Measurements from ENCODE around the gene ODF2.

ODF2 gene

DNA sequence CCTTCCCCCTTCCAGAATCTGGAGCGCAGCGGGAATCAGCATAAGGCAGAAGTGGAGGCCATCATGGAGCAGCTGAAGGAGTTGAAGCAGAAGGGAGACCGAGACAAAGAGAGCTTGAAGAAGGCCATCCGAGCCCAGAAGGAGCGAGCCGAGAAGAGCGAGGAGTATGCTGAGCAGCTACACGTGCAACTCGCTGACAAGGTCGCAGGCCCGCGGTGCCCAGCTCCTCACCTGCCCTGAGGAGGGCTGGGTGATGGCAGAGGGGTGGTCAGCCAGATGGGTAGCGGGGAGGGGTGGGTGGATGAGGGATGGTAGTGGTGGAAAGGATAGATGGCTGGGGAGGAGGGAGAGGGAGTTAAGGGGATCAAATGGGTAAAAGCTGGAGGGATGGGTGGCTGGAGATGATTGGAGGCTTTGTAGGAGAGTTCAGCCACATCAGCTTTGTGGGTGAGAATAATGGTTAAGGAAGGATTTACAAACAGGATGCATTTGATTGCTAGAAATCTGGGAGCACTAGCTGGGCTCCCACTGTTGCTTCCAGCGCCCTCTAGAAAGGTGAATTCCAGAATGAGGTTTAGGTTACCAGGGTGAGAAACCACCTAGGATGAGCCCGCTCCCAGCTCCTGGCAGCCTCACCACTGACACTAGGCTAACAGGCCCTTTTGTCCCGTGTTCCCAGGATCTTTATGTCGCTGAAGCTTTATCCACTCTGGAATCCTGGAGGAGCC, 29.0 kb downstream of the ODF2 start:
- no peak for TF ChIP-seq GLIS3 (CRISPR knock-in tag; IDR thresholded peaks at IDR 0.05)
- TF ChIP-seq ZNF8 (CRISPR knock-in tag; IDR thresholded peaks at IDR 0.05) = no peak
- no peak for TF ChIP-seq PPARA (CRISPR knock-in tag; IDR thresholded peaks at IDR 0.05; ENCODE audit: borderline replicate concordance)
- TF ChIP-seq ZFP30 (CRISPR knock-in tag; IDR thresholded peaks at IDR 0.05) = no peak
- no peak for TF ChIP-seq BACH2 (CRISPR knock-in tag; IDR thresholded peaks at IDR 0.05; ENCODE audit: borderline replicate concordance)
- TF ChIP-seq, protein P1, sequence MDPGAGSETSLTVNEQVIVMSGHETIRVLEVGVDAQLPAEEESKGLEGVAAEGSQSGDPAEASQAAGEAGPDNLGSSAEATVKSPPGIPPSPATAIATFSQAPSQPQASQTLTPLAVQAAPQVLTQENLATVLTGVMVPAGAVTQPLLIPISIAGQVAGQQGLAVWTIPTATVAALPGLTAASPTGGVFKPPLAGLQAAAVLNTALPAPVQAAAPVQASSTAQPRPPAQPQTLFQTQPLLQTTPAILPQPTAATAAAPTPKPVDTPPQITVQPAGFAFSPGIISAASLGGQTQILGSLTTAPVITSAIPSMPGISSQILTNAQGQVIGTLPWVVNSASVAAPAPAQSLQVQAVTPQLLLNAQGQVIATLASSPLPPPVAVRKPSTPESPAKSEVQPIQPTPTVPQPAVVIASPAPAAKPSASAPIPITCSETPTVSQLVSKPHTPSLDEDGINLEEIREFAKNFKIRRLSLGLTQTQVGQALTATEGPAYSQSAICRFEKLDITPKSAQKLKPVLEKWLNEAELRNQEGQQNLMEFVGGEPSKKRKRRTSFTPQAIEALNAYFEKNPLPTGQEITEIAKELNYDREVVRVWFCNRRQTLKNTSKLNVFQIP (CRISPR knock-in tag; IDR thresholded peaks at IDR 0.05; ENCODE audit: borderline replicate concordance, low read depth) = no peak
- TF ChIP-seq CSRNP3 (CRISPR knock-in tag; IDR thresholded peaks at IDR 0.05) = no peak
- no peak for TF ChIP-seq ZNF70 (CRISPR knock-in tag; IDR thresholded peaks at IDR 0.05)
- no peak for TF ChIP-seq RARB (CRISPR knock-in tag; IDR thresholded peaks at IDR 0.05)
- ATAC-seq = no peak; the same call in 2 of the 3 replicates

GRCh38 chr9:128485414-128485855, 29.6 kb downstream of the ODF2 start:
- no peak for ATAC-seq
- TF ChIP-seq PATZ1 (CRISPR knock-in tag; IDR thresholded peaks at IDR 0.05; ENCODE audit: borderline replicate concordance) = no peak
- TF ChIP-seq GLIS3 (CRISPR knock-in tag; IDR thresholded peaks at IDR 0.05) = no peak
- TF ChIP-seq TOX (CRISPR knock-in tag; IDR thresholded peaks at IDR 0.05; ENCODE audit: borderline replicate concordance) = no peak
- TF ChIP-seq, protein P1 (CRISPR knock-in tag; IDR thresholded peaks at IDR 0.05; ENCODE audit: borderline replicate concordance, low read depth) = no peak
- no peak for TF ChIP-seq ARNTL (CRISPR knock-in tag; IDR thresholded peaks at IDR 0.05; ENCODE audit: borderline replicate concordance, low read depth)

DNA sequence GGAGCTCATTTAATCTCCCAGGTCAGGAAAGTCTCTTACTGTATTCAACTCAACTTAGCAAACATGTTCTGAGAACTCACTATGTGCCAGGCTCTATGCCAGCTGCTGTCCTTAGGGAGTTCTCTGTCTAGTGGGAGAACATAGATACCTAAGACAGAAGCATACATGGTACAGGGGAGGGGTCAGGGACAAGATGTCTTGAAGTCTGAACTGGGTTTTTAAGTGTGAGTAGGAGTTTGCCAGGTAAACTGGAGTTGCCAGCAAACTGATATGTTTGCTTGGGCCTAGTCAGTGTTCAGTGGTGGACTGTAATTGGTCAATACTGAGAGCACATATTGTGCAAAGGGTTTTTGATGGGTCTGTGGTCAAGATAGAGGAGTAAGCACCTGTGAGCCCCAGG, 30.4 kb downstream of the ODF2 start:
- ATAC-seq = no peak
- no peak for TF ChIP-seq OSR1 (CRISPR knock-in tag; IDR thresholded peaks at IDR 0.05)
- peak; percentile 77; the same call in 1 of the 2 replicates for TF ChIP-seq ZFP3 (CRISPR knock-in tag; IDR thresholded peaks at IDR 0.05)
- TF ChIP-seq PPARA (CRISPR knock-in tag; IDR thresholded peaks at IDR 0.05; ENCODE audit: borderline replicate concordance) = no peak
- no peak for TF ChIP-seq BACH2 (CRISPR knock-in tag; IDR thresholded peaks at IDR 0.05; ENCODE audit: borderline replicate concordance)
- TF ChIP-seq CSDC2 (CRISPR knock-in tag; IDR thresholded peaks at IDR 0.05) = no peak
- TF ChIP-seq TOX (CRISPR knock-in tag; IDR thresholded peaks at IDR 0.05; ENCODE audit: borderline replicate concordance) = no peak
- TF ChIP-seq ARNTL (CRISPR knock-in tag; IDR thresholded peaks at IDR 0.05; ENCODE audit: borderline replicate concordance, low read depth) = no peak

DNA sequence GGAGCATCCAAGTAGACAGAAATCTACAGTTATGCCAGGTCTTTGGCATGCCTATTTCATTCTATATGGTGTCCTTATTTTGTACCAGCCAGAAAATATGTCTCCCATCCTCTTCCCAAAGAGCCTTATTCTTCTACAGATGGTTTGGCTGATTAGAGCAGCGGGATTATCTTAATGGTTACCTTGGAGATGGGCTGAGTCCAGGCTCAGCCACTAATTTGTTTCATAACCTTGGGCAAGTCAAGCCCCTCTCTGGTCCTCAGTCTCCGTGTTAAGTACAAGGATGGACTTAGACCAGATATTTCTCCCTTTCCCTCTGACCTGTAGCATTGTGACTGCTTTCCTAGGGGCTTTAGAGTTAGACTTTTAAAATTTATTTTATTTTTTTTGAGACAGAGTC, 37.6 kb downstream of the ODF2 start:
- ATAC-seq = no peak
- TF ChIP-seq CSDC2 (CRISPR knock-in tag; IDR thresholded peaks at IDR 0.05) (no peak), TSHZ2 (CRISPR knock-in tag; IDR thresholded peaks at IDR 0.05) (no peak), GLIS3 (CRISPR knock-in tag; IDR thresholded peaks at IDR 0.05) (no peak), ZNF8 (CRISPR knock-in tag; IDR thresholded peaks at IDR 0.05) (no peak), ISL1 (CRISPR knock-in tag; IDR thresholded peaks at IDR 0.05) (no peak), ZNF70 (CRISPR knock-in tag; IDR thresholded peaks at IDR 0.05) (no peak), BACH2 (CRISPR knock-in tag; IDR thresholded peaks at IDR 0.05; ENCODE audit: borderline replicate concordance) (no peak), PATZ1 (CRISPR knock-in tag; IDR thresholded peaks at IDR 0.05; ENCODE audit: borderline replicate concordance) (no peak), RARB (CRISPR knock-in tag; IDR thresholded peaks at IDR 0.05) (no peak), OSR1 (CRISPR knock-in tag; IDR thresholded peaks at IDR 0.05) (no peak), ZC3H10 (CRISPR knock-in tag; IDR thresholded peaks at IDR 0.05) (no peak), SNAI2 (CRISPR knock-in tag; IDR thresholded peaks at IDR 0.05) (no peak)
